ENCODE data around the gene SMIM44.
A peak's percentile ranks its signal among the peaks of the same experiment; 100 is the strongest.
"Not testable (repeated sequence)": the region's sequence is repeated elsewhere in the genome, so short reads cannot be mapped to it uniquely, and the experiment has no call there.

Gene SMIM44

GRCh38 chr19:3459089-3459881 is 24.0 kb downstream of the SMIM44 start:
- peak overlapping the region; percentile 8 for H3K4me3 ChIP-seq (ENCODE audit: low read depth, low read length)

- H3K4me3 ChIP-seq (ENCODE audit: low read depth, low read length) = no peak overlapping the region
Measured at GRCh38 chr19:3458229-3459088, 24.8 kb downstream of the SMIM44 start.

- H3K4me3 ChIP-seq (ENCODE audit: low read depth, low read length) = no peak overlapping the region
Measured at GRCh38 chr19:3457528-3458228, 25.6 kb downstream of the SMIM44 start.

GRCh38 chr19:3456925-3457527 is 26.2 kb downstream of the SMIM44 start:
- no peak overlapping the region for H3K4me3 ChIP-seq (ENCODE audit: low read depth, low read length)

- H3K4me3 ChIP-seq (ENCODE audit: low read depth, low read length) = no peak overlapping the region
Measured at GRCh38 chr19:3455960-3456601, 27.2 kb downstream of the SMIM44 start.

- no peak overlapping the region for H3K4me3 ChIP-seq (ENCODE audit: low read depth, low read length)
Measured at GRCh38 chr19:3455393-3455955, 27.8 kb downstream of the SMIM44 start.

- no peak overlapping the region for H3K4me3 ChIP-seq (ENCODE audit: low read depth, low read length)
Measured at GRCh38 chr19:3454656-3455392, 28.4 kb downstream of the SMIM44 start.

GRCh38 chr19:3453840-3454239 is 29.4 kb downstream of the SMIM44 start:
- H3K4me3 ChIP-seq (ENCODE audit: low read depth, low read length) = no peak overlapping the region

- H3K4me3 ChIP-seq (ENCODE audit: low read depth, low read length) = not testable (repeated sequence)
Measured at GRCh38 chr19:3452942-3453214, 30.4 kb downstream of the SMIM44 start.

- no peak overlapping the region for H3K4me3 ChIP-seq (ENCODE audit: low read depth, low read length)
Measured at GRCh38 chr19:3452171-3452941, 30.9 kb downstream of the SMIM44 start.

- H3K4me3 ChIP-seq (ENCODE audit: low read depth, low read length) = no peak overlapping the region
Measured at GRCh38 chr19:3451451-3451866, 31.8 kb downstream of the SMIM44 start.

- H3K4me3 ChIP-seq (ENCODE audit: low read depth, low read length) = no peak overlapping the region
Measured at GRCh38 chr19:3450796-3451411, 32.3 kb downstream of the SMIM44 start.

GRCh38 chr19:3448616-3449334 is 34.5 kb downstream of the SMIM44 start:
- H3K4me3 ChIP-seq (ENCODE audit: low read depth, low read length) = no peak overlapping the region

GRCh38 chr19:3446657-3447056 is 36.6 kb downstream of the SMIM44 start:
- H3K4me3 ChIP-seq (ENCODE audit: low read depth, low read length) = not testable (repeated sequence)

- no peak overlapping the region for H3K4me3 ChIP-seq (ENCODE audit: low read depth, low read length)
Measured at GRCh38 chr19:3444695-3445234, 38.5 kb downstream of the SMIM44 start.

- no peak overlapping the region for H3K4me3 ChIP-seq (ENCODE audit: low read depth, low read length)
Measured at GRCh38 chr19:3443840-3444694, 39.2 kb downstream of the SMIM44 start.
